ENCODE measurements around the gene FAM184A. TPM values are rescaled to one million over a fixed set of nuclear protein-coding genes. Genes with fewer than 3 reads are reported as not detected.

FAM184A gene
- total RNA-seq, 1 experiment from 2014 or later = 4.1 TPM

- no peak for DNase-seq (ENCODE audit: low read depth, low spot score)
- in situ Hi-C loops (cut with HindIII; ENCODE audit: low pct_unique_long_range_greater_than_20kb, low sequenced_read_pairs) = no loop called here
Observed at GRCh38 chr6:118913161-118913560, 165.3 kb downstream of the FAM184A start.

- in situ Hi-C loops (cut with HindIII; ENCODE audit: low pct_unique_long_range_greater_than_20kb, low sequenced_read_pairs) = no loop called here
- no peak for DNase-seq (ENCODE audit: low read depth, low spot score)
Observed at GRCh38 chr6:118912646-118913045, 165.8 kb downstream of the FAM184A start.

Small RNAs within 50 kb of the gene (small RNA-seq; reads per million reads assigned to genes)
- gene MIR548B (0 reads per million in 2 experiments), gene RF00019 (0 reads per million in 2 experiments)

Other genes starting within 250 kb of the FAM184A start
- 15.8 and 18.1 TPM in 2 replicates for gene ASF1A, start 184.5 kb downstream of the FAM184A start, total RNA-seq (2014; rRNA removed; shearing (Covaris generic))
- gene MCM9, start 143.5 kb downstream of the FAM184A start, total RNA-seq (2014; rRNA removed; shearing (Covaris generic)) = 10.5 and 15.8 TPM in 2 replicates